HCT116 (cell line): ENCODE results near the gene AAK1. TPM values are rescaled to one million over a fixed set of nuclear protein-coding genes. Genes with fewer than 3 reads are reported as not detected.

Experiments used
- ATAC-seq: fragments of 200-7000 bp; cut with Tn5 transposase; 2 replicates; pipeline ENCODE4 v1.9.1; 2020; ENCODE audit warnings: mild to moderate bottlenecking, moderate library complexity
- BruUV-seq: library from RNA; stranded (reverse); fragments of 400-500 nt; replicated peaks from 2 replicates; lab custom pipeline; 2021; lab: Mats Ljungman, UMichigan
- CTCF ChIA-PET: fragments of 300-600 bp; sonication (Branson Sonifier 250); formaldehyde crosslinking; loops from one replicate; lab custom pipeline; 2021; ENCODE audit warnings: antibody characterized with exemption; lab: Charles Lee
- POLR2A ChIA-PET: fragments of 300-600, 350-600 bp; sonication (Branson Sonifier 250); formaldehyde crosslinking; loops from one replicate; lab custom pipeline; 2021; ENCODE audit warnings: antibody characterized with exemption; lab: Charles Lee
- RAD21 ChIA-PET, 2 experiments: fragments of 300-600 bp; sonication (Branson Sonifier 250); formaldehyde crosslinking; loops; one replicate each; lab custom pipeline; 2023; ENCODE audit warnings: low total read pairs in 2 of 2; ENCODE audit not compliant: uncharacterized antibody in 2 of 2, unreplicated experiment in 2 of 2, low non-redundant PET in 1 of 2; lab: Charles Lee
- DNase-seq: peaks from one replicate; pipeline ENCODE4 v3.0.0-alpha.2; 2010; ENCODE audit warnings: low read depth, low spot score
- H2AFZ ChIP-seq: fragments of 200-600 bp; shearing (Covaris generic), sonication (generic); 2 replicates; pipeline ENCODE4 v1.6.1; 2017; ENCODE audit warnings: low read depth, mixed run types, mixed read lengths, antibody characterized with exemption, low read length; ENCODE audit not compliant: poor library complexity, severe bottlenecking
- H3K27ac ChIP-seq: 2 replicates; pipeline ENCODE4 v1.5.1; 2012; ENCODE audit warnings: low read depth, low read length
- H3K27me3 ChIP-seq: fragments of 200-600 bp; sonication (generic); 2 replicates; pipeline ENCODE4 v1.6.1; 2016; ENCODE audit warnings: mixed run types, low read length, mixed read lengths; ENCODE audit not compliant: insufficient read depth
- H3K36me3 ChIP-seq, 2 experiments: fragments of 200-500 bp in 1 of 2; fragments of 200-600 bp in 1 of 2; sonication (Bioruptor generic) in 1 of 2; sonication (generic) in 1 of 2; 2 replicates each; pipeline versions ENCODE4 v1.5.1 to v1.6.1; 2014 to 2016; ENCODE audit warnings: low read length in 2 of 2, inconsistent platforms in 1 of 2, mixed read lengths in 1 of 2, mixed run types in 1 of 2; ENCODE audit not compliant: insufficient read depth in 2 of 2, control insufficient read depth in 1 of 2
- H3K4me1 ChIP-seq, 2 experiments: fragments of 200-600 bp in 1 of 2; sonication (generic) in 1 of 2; 2 replicates each; pipeline versions ENCODE4 v1.5.1 to v1.6.1; 2012 to 2017; ENCODE audit warnings: low read length in 2 of 2, inconsistent platforms in 1 of 2, mild to moderate bottlenecking in 1 of 2, mixed read lengths in 1 of 2, mixed run types in 1 of 2, moderate library complexity in 1 of 2; ENCODE audit not compliant: insufficient read depth in 2 of 2, control insufficient read depth in 1 of 2
- H3K4me2 ChIP-seq: fragments of 200-600 bp; sonication (generic); 2 replicates; pipeline ENCODE4 v1.6.1; 2017; ENCODE audit warnings: mixed run types, low read length, mixed read lengths
- H3K4me3 ChIP-seq, 2 experiments: fragments of 200-600 bp in 1 of 2; sonication (generic) in 1 of 2; replicated peaks in 1 of 2; 2 replicates each; pipeline ENCODE4 v1.5.1; 2011 to 2016; ENCODE audit warnings: low read length in 2 of 2, control low read depth in 1 of 2, low read depth in 1 of 2, mild to moderate bottlenecking in 1 of 2, mixed read lengths in 1 of 2, mixed run types in 1 of 2
- H3K79me2 ChIP-seq: fragments of 200-600 bp; sonication (generic); 2 replicates; pipeline ENCODE4 v1.6.1; 2017; ENCODE audit warnings: mild to moderate bottlenecking, mixed run types, low read length, moderate library complexity, mixed read lengths; ENCODE audit not compliant: insufficient read depth
- H3K9ac ChIP-seq: fragments of 200-600 bp; sonication (generic); 2 replicates; pipeline ENCODE4 v1.6.1; 2016; ENCODE audit warnings: low read length, mixed read lengths
- H3K9me2 ChIP-seq: fragments of 200-600 bp; sonication (generic), shearing (Covaris generic); 2 replicates; pipeline ENCODE4 v1.6.1; 2017; ENCODE audit warnings: mixed run types, mild to moderate bottlenecking, moderate library complexity; ENCODE audit not compliant: insufficient read depth
- H3K9me3 ChIP-seq, 2 experiments: fragments of 200-500 bp in 1 of 2; fragments of 200-600 bp in 1 of 2; sonication (Bioruptor generic) in 1 of 2; sonication (generic) in 1 of 2; 2 replicates each; pipeline ENCODE4 v1.6.1; 2014 to 2017; ENCODE audit warnings: low read length in 2 of 2, mixed read lengths in 2 of 2, inconsistent platforms in 1 of 2, low read depth in 1 of 2, mild to moderate bottlenecking in 1 of 2, mixed run types in 1 of 2, moderate library complexity in 1 of 2; ENCODE audit not compliant: control insufficient read depth in 1 of 2, insufficient read depth in 1 of 2
- H4K20me1 ChIP-seq: fragments of 200-600 bp; sonication (generic), shearing (Covaris generic); 2 replicates; pipeline ENCODE4 v1.6.1; 2017; ENCODE audit warnings: mixed run types, mild to moderate bottlenecking, moderate library complexity; ENCODE audit not compliant: insufficient read depth
- EGR1 ChIP-seq: IDR thresholded peaks from 2 replicates; pipeline ENCODE4 v1.6.1; 2012; ENCODE audit warnings: low read depth
- EZH2 ChIP-seq: fragments of 200-600 bp; sonication (generic); IDR thresholded peaks from 2 replicates; pipeline ENCODE4 v1.6.1; 2017; ENCODE audit warnings: antibody characterized with exemption, mixed run types
- JUND ChIP-seq: IDR thresholded peaks from 2 replicates; pipeline ENCODE4 v1.6.1; 2012
- MAX ChIP-seq: IDR thresholded peaks from 2 replicates; pipeline ENCODE4 v1.6.1; 2012
- POLR2AphosphoS5 ChIP-seq: IDR thresholded peaks from 2 replicates; pipeline ENCODE4 v1.6.1; 2011; ENCODE audit warnings: mild to moderate bottlenecking, low read depth, low read length, moderate library complexity
- SP1 ChIP-seq: IDR thresholded peaks from 2 replicates; pipeline ENCODE4 v1.6.1; 2012; ENCODE audit warnings: low read depth
- ZFX ChIP-seq: fragments of 450-650 bp; IDR thresholded peaks from 2 replicates; pipeline ENCODE4 v1.6.1; 2017
- intact Hi-C: fragments of 100-400 bp; cut with micrococcal nuclease; formaldehyde crosslinking; loops from 2 replicates; pipeline ENCODE4 v1.10.0; 2022
- total RNA-seq: library from RNA; stranded (reverse); gene quantifications from one replicate; pipeline ENCODE4 v1.2.1, GENCODE V29; 2021; ENCODE audit not compliant: unreplicated experiment

The AAK1 gene
- total RNA-seq, 1 experiment from 2014 or later: 32.0 TPM

- peak; percentile 43; the same call in 1 of the 2 replicates for TF ChIP-seq POLR2AphosphoS5
- TF ChIP-seq, all 23 proteins: peak for 7
Observed at GRCh38 chr2:69616755-69617154, 26.8 kb downstream of the AAK1 start (continued).

GRCh38 chr2:69615969-69616368 lies 27.6 kb downstream of the AAK1 start:
- TF ChIP-seq EZH2: no peak
- no peak for TF ChIP-seq JUND
- no peak for TF ChIP-seq MAX
- TF ChIP-seq ZFX: no peak
- ChIA-PET POLR2A (no interaction called here), CTCF (no interaction called here), RAD21 (no interaction called here)
- no peak overlapping the region for H3K9ac ChIP-seq
- no peaks in the 10 kb centered on the region for H4K20me1 ChIP-seq
- H3K36me3 ChIP-seq: no peaks in the 10 kb centered on the region
- H3K27me3 ChIP-seq: no peaks in the 10 kb centered on the region
- no peak overlapping the region for H3K4me3 ChIP-seq
- no peak overlapping the region for H2AFZ ChIP-seq
- H3K9me3 ChIP-seq: no peaks in the 10 kb centered on the region
- H3K9me2 ChIP-seq: no peaks in the 10 kb centered on the region
- intact Hi-C loops: no loop called here
- no peak for ATAC-seq
- peak overlapping the region; percentile 72 for H3K4me2 ChIP-seq
- BruUV-seq: no TSS peak
- H3K4me1 ChIP-seq: peaks cover 28 to 41% of the 10 kb centered on the region in 2 experiments
- no peak overlapping the region; the same call in 1 of the 2 replicates for H3K27ac ChIP-seq
- no peak for DNase-seq
- no peaks in the 10 kb centered on the region for H3K79me2 ChIP-seq

GRCh38 chr2:69615078-69615625 lies 28.4 kb downstream of the AAK1 start:
- H3K36me3 ChIP-seq: no peaks in the 10 kb centered on the region
- TF ChIP-seq SP1: peak; percentile 29; the same call in 1 of the 2 replicates
- TF ChIP-seq EGR1: no peak
- no peaks in the 10 kb centered on the region; a peak in 1 of 4 replicates for H3K9me3 ChIP-seq
- H4K20me1 ChIP-seq: no peaks in the 10 kb centered on the region
- peaks cover 28 to 41% of the 10 kb centered on the region in 2 experiments for H3K4me1 ChIP-seq
- peak overlapping the region; percentile 72 for H3K4me2 ChIP-seq
- no peak for DNase-seq
- POLR2A ChIA-PET: no interaction called here
- no peaks in the 10 kb centered on the region for H3K79me2 ChIP-seq
- RAD21 ChIA-PET: no interaction called here
- no peaks in the 10 kb centered on the region for H3K9me2 ChIP-seq
- BruUV-seq: no TSS peak
- no peak overlapping the region for H2AFZ ChIP-seq
- ATAC-seq: no peak
- H3K4me3 ChIP-seq: no peak overlapping the region
- no peaks in the 10 kb centered on the region for H3K27me3 ChIP-seq
- no peak overlapping the region for H3K9ac ChIP-seq
- intact Hi-C loops: no loop called here
- CTCF ChIA-PET: no interaction called here
- no peak overlapping the region for H3K27ac ChIP-seq
